ENCODE data around the gene GNAO1.

DNA sequence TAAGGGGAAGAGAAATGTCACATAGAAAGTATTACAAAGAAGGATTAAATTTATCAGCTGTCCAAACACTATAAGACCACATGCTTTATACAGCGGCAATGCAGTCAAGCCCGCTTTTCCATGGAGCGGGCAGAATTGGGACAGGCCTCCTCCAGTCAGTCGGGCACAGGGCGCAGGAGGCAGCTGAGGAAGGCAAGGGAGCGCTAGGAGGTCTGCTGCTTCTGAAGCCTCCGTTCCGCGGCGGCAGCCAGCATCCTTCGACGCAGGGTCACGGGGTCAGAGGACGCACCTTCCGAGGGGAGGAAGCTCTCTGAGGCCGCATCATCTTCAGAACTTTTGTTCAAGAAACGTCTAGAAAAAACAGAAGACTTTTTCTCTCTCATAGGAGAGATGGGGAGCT is 171.4 kb downstream of the GNAO1 start:
- TF ChIP-seq, protein P1, sequence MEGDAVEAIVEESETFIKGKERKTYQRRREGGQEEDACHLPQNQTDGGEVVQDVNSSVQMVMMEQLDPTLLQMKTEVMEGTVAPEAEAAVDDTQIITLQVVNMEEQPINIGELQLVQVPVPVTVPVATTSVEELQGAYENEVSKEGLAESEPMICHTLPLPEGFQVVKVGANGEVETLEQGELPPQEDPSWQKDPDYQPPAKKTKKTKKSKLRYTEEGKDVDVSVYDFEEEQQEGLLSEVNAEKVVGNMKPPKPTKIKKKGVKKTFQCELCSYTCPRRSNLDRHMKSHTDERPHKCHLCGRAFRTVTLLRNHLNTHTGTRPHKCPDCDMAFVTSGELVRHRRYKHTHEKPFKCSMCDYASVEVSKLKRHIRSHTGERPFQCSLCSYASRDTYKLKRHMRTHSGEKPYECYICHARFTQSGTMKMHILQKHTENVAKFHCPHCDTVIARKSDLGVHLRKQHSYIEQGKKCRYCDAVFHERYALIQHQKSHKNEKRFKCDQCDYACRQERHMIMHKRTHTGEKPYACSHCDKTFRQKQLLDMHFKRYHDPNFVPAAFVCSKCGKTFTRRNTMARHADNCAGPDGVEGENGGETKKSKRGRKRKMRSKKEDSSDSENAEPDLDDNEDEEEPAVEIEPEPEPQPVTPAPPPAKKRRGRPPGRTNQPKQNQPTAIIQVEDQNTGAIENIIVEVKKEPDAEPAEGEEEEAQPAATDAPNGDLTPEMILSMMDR (IDR thresholded peaks at IDR 0.05) = no peak
- no peak for TF ChIP-seq POLR2A (IDR thresholded peaks at IDR 0.05)
